ENCODE measurements around the gene TMED3.

Gene TMED3

DNA sequence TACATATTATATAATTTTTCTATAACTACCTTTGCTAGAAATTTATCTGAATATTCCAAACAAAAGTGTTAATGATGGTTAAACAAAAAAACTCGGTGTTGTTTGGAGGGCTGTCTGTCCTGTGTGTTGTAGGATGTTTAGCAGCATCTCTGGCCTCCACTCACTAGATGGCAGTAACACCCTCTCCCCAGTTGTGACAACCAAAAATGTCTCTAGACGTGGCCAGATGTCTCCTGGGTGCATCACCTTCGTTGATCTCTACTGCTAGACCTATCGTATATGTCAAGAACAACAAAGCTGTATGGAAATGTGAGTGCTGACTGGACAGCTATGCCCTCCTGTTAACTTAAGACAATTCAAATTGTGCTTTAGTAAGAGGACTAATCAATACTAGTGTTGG is 14.3 kb upstream of the TMED3 start:
- H3K27ac ChIP-seq (ENCODE audit: low read depth, low read length, severe bottlenecking) = no peak overlapping the region
- WGBS, 2 experiments (ENCODE audit: insufficient coverage in 2 of 2) = 40 to 60% methylated on average over 3 of the region's 4 CpGs
- no peaks in the 10 kb centered on the region for H3K9me3 ChIP-seq (ENCODE audit: control insufficient read depth, low read length)
- no peaks in the 10 kb centered on the region for H3K36me3 ChIP-seq (ENCODE audit: control insufficient read depth, insufficient read depth, low read length)
- H3K4me3 ChIP-seq (ENCODE audit: extremely low read depth, insufficient read depth, low read length, poor library complexity, severe bottlenecking) = no peak overlapping the region
- H3K4me1 ChIP-seq (ENCODE audit: control insufficient read depth, insufficient read depth, low read length, poor library complexity, severe bottlenecking) = no peaks in the 10 kb centered on the region

DNA sequence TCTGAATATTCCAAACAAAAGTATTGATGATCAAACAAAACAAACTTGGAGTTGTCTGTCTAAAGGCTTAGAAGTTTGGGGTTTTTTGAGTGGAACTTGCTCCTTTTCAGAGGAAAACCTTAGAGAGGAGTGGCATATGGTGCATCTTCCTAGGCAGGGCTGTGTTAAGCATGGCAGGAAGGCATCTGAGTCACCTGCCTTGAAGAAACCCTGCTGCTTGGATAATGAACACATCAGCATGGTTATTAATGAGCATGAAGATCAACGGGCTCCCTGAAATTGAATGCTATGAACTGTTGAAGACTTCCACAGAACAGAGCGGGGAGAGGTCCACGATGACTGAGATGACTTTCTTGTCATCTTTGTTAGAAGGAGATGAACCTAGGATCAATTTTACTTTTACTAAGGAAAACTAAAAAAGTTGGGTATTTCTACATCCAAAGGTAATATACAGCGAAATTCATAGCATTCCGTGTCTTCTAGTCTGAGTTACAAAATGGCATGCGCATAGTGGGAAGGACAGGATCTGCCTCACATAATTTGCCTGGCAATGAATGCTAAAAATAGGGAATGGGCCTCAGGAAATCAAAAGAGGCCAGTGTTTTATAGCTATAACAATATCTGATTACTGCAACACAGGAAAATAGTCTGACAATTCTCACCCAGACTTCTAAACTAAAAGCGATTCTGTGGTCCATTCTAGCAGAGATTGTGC is 11.6 kb upstream of the TMED3 start:
- Histone ChIP-seq H3K9me3 (ENCODE audit: control insufficient read depth, low read length) (no peaks in the 10 kb centered on the region), H3K36me3 (ENCODE audit: control insufficient read depth, insufficient read depth, low read length) (no peaks in the 10 kb centered on the region), H3K27ac (ENCODE audit: low read depth, low read length, severe bottlenecking) (no peak overlapping the region), H3K4me1 (ENCODE audit: control insufficient read depth, insufficient read depth, low read length, poor library complexity, severe bottlenecking) (no peaks in the 10 kb centered on the region), H3K4me3 (ENCODE audit: extremely low read depth, insufficient read depth, low read length, poor library complexity, severe bottlenecking) (no peak overlapping the region)
- 82 to 84% methylated on average over 3 to 5 of the region's 7 CpGs for WGBS, 2 experiments (ENCODE audit: insufficient coverage in 2 of 2)

DNA sequence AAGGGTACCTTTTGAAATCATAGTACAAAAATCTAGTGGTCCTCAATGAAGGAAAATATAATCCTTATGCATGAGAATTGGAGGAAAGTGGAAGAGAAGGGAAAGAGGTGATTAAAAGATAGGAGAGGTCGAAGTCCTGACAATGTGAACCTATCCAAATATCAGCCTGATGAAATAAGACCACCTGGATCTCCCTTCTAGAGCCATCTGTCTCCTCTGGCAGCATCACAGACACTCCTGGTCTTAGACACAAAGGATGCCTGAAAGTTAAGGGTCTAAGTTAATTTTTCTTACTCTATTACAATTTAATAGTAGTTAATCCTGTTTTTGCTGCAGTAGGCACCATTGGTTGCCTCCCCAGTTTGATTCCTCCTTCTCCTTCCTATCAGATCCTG is 11.1 kb upstream of the TMED3 start:
- Histone ChIP-seq H3K4me3 (ENCODE audit: extremely low read depth, insufficient read depth, low read length, poor library complexity, severe bottlenecking) (no peak overlapping the region), H3K9me3 (ENCODE audit: control insufficient read depth, low read length) (no peaks in the 10 kb centered on the region), H3K4me1 (ENCODE audit: control insufficient read depth, insufficient read depth, low read length, poor library complexity, severe bottlenecking) (no peaks in the 10 kb centered on the region), H3K27ac (ENCODE audit: low read depth, low read length, severe bottlenecking) (no peak overlapping the region), H3K36me3 (ENCODE audit: control insufficient read depth, insufficient read depth, low read length) (no peaks in the 10 kb centered on the region)
- no CpG with 5 or more reads among the region's 1 CpG for whole genome bisulfite sequencing, 2 experiments (ENCODE audit: insufficient coverage in 2 of 2)

DNA sequence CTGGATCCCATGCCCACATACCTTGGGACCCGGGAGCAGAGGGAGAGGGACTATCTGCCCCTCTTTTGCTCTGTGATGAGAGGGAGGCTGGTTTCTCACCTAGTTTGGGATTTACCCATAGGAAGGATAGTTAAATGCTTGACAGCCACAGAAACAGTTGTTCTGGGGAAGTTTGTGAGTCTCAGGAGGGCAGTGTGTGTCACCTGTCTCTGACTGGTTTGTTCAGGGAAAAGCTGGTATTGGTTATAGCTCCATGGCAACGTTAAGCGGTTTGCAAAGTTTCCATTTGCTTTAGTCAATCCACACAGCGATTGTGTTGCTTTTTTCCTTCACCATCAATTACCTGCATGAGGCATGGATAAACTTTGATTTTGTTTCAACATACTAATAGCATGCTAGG is 3.7 kb upstream of the TMED3 start:
- Histone ChIP-seq H3K4me3 (ENCODE audit: extremely low read depth, insufficient read depth, low read length, poor library complexity, severe bottlenecking) (no peak overlapping the region), H3K4me1 (ENCODE audit: control insufficient read depth, insufficient read depth, low read length, poor library complexity, severe bottlenecking) (no peaks in the 10 kb centered on the region), H3K27ac (ENCODE audit: low read depth, low read length, severe bottlenecking) (no peak overlapping the region), H3K9me3 (ENCODE audit: control insufficient read depth, low read length) (no peaks in the 10 kb centered on the region), H3K36me3 (ENCODE audit: control insufficient read depth, insufficient read depth, low read length) (peaks cover under 1% of the 10 kb centered on the region)
- 53 to 67% methylated on average over 1 to 2 of the region's 4 CpGs for WGBS, 2 experiments (ENCODE audit: insufficient coverage in 2 of 2)

DNA sequence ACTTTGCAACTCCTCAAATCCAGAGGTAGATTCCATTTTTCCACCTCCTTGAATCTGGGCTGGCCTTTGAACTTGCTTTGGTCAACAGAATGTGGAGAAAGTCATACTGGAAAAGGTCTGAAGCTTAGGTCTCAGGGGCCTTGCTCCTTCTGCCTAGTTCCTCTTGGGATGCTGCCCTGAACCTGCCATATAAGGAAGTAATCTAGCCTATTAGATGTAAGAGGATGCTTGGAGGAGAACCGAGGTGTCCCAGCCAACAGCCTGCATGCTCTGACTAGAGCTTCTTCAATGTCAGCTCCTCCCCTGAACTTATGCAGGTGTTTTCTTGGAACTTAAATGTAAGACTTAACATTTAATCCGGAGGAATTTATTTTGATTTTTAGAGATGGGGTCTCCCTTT is 2.0 kb upstream of the TMED3 start:
- no peak overlapping the region for H3K4me3 ChIP-seq (ENCODE audit: extremely low read depth, insufficient read depth, low read length, poor library complexity, severe bottlenecking)
- peaks cover 16% of the 10 kb centered on the region for H3K36me3 ChIP-seq (ENCODE audit: control insufficient read depth, insufficient read depth, low read length)
- no peaks in the 10 kb centered on the region for H3K4me1 ChIP-seq (ENCODE audit: control insufficient read depth, insufficient read depth, low read length, poor library complexity, severe bottlenecking)
- 100% methylated on average over 1 of the region's 2 CpGs; no CpG with 5 or more reads in 1 of the 2 experiments for WGBS, 2 experiments (ENCODE audit: insufficient coverage in 2 of 2)
- H3K27ac ChIP-seq (ENCODE audit: low read depth, low read length, severe bottlenecking) = no peak overlapping the region
- H3K9me3 ChIP-seq (ENCODE audit: control insufficient read depth, low read length) = no peaks in the 10 kb centered on the region

DNA sequence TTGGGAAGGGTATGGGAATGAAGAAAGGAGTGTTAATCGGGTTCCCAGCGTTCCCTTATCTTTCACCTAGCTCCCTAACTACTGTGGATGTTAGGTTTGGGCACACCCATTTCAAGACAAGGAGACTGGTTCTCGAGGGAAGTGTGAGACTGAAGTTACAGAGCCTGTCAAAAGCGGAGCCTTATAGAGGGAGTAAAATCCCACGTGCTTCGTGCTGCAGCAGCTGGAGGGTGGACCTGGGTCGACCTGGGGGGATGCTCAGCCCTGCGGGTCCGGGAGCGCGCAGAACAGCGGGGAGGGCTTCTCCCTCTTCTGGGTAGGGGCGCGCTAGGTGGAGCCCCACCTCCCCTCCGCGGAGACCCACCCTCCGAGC is 314 bp upstream of the TMED3 start:
- Histone ChIP-seq H3K4me1 (ENCODE audit: control insufficient read depth, insufficient read depth, low read length, poor library complexity, severe bottlenecking) (no peaks in the 10 kb centered on the region), H3K4me3 (ENCODE audit: extremely low read depth, insufficient read depth, low read length, poor library complexity, severe bottlenecking) (peak overlapping the region; percentile 98), H3K36me3 (ENCODE audit: control insufficient read depth, insufficient read depth, low read length) (peaks cover 33% of the 10 kb centered on the region), H3K9me3 (ENCODE audit: control insufficient read depth, low read length) (no peaks in the 10 kb centered on the region), H3K27ac (ENCODE audit: low read depth, low read length, severe bottlenecking) (no peak overlapping the region)
- WGBS, 2 experiments (ENCODE audit: insufficient coverage in 2 of 2) = 0% methylated on average over 1 to 9 of the region's 17 CpGs

DNA sequence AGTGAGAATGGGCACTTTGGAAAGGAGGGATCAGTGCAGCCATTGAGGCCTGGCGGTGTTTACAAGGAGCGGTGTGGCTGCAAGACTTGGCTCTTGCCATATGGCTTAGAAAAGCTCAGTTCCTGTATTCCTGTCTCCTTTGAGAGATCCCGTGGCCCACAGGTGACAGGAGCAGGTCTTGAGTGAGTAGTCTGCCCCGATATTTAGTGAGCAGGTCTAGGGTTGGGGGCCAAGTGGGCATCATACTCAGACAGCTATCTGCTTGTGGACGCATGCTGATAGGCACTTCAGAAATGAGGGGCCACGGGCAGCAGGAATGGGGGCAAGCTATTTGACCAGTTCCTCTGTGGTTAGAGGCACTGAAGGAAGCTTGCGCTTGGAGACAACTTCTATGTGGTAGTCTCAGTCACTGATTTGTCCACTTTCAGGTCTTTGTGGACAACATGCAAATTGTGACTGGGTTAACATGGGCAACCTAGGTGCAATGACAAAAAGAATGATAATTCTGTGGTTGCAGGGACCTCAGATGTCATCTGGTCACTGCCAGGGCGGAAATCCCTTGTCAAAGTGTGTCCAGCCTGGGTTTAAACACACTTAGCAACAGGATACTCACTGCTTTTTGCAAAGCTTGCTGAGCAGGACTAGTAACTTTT is 1.1 kb downstream of the TMED3 start:
- Histone ChIP-seq H3K9me3 (ENCODE audit: control insufficient read depth, low read length) (no peaks in the 10 kb centered on the region), H3K4me1 (ENCODE audit: control insufficient read depth, insufficient read depth, low read length, poor library complexity, severe bottlenecking) (no peaks in the 10 kb centered on the region), H3K4me3 (ENCODE audit: extremely low read depth, insufficient read depth, low read length, poor library complexity, severe bottlenecking) (peak overlapping the region; percentile 98), H3K27ac (ENCODE audit: low read depth, low read length, severe bottlenecking) (no peak overlapping the region), H3K36me3 (ENCODE audit: control insufficient read depth, insufficient read depth, low read length) (peaks cover 47% of the 10 kb centered on the region)
- WGBS, 2 experiments (ENCODE audit: insufficient coverage in 2 of 2) = 73 to 76% methylated on average over 8 of the region's 8 CpGs

DNA sequence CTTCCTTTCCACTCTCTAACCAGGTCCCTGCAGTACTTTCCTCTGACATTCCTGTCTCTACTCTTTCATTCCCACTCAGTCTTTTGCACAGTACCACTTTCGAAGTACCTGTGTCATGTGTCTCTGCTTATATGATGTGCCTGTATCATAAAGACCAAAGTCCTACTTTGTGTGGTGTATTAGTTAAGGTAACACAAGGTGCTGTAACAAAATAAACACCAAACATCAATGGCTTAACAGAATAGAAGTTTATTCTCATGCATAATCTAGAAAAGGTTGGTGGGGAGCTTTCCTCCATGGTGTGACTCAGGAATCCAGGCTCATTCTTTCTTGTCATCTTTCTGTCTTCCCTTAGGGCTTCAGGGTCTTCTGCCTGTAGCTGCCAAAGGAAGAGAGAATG is 3.3 kb downstream of the TMED3 start:
- Histone ChIP-seq H3K4me3 (ENCODE audit: extremely low read depth, insufficient read depth, low read length, poor library complexity, severe bottlenecking) (no peak overlapping the region), H3K27ac (ENCODE audit: low read depth, low read length, severe bottlenecking) (no peak overlapping the region), H3K36me3 (ENCODE audit: control insufficient read depth, insufficient read depth, low read length) (peaks cover 68% of the 10 kb centered on the region), H3K4me1 (ENCODE audit: control insufficient read depth, insufficient read depth, low read length, poor library complexity, severe bottlenecking) (no peaks in the 10 kb centered on the region), H3K9me3 (ENCODE audit: control insufficient read depth, low read length) (no peaks in the 10 kb centered on the region)
- WGBS, 2 experiments (ENCODE audit: insufficient coverage in 2 of 2) = no CpG with 5 or more reads among the region's 1 CpG

DNA sequence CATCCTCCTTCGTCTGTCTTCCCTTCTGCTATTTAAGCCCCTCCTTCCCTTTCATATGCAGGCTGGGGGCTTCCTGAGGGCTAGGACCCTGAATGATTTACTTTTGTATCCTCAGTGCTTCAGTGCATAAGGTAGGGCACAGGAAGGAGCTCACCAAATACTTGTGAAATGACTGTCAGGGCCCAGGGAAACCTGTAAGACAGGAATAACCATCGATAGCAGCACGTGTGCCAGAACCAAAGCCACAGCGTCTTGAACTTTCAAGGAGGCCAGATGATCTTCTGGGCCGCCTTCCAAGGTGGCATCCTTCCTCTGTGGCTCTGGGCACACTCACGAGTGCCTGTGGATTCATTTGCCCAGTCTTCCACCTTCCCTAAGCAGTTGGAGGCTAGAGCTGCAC is 3.9 kb downstream of the TMED3 start:
- Histone ChIP-seq H3K36me3 (ENCODE audit: control insufficient read depth, insufficient read depth, low read length) (peaks cover 75% of the 10 kb centered on the region), H3K9me3 (ENCODE audit: control insufficient read depth, low read length) (no peaks in the 10 kb centered on the region), H3K4me1 (ENCODE audit: control insufficient read depth, insufficient read depth, low read length, poor library complexity, severe bottlenecking) (no peaks in the 10 kb centered on the region), H3K4me3 (ENCODE audit: extremely low read depth, insufficient read depth, low read length, poor library complexity, severe bottlenecking) (no peak overlapping the region), H3K27ac (ENCODE audit: low read depth, low read length, severe bottlenecking) (no peak overlapping the region)
- 93% methylated on average over 4 to 5 of the region's 6 CpGs for WGBS, 2 experiments (ENCODE audit: insufficient coverage in 2 of 2)

DNA sequence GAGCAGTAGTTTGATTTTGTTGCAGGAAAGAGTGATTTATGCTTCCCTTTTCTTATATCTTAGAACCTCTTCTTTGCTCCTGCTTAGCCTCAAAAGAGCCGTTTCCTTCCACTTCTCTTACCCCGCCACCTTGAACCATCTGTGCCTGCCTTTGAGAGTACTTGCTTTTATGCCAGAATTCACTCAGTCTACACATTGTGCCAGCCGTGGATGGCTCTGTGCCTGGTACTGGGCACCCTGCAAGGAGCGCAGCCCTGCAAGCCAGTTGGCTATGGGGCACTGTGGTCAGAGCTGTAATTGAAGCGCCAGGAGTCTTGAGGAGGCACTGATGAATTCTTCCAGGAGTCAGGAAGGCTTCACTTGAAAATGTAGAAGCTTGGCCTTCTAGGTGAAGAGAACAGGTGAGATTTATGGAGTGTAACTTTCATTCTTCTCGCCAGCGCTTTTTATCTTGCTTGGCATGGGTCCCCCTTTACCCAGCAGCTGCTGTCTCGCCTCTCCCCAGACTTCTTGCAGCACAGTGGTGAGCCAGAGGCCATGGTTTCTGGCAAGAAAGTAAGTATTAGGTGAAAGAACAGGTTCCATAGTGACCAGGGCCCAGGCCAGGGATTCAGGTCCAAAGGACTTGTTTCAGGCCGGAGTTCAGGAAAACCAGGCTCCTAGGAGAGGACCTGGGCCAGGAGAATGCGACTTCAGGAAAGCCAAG is 4.9 kb downstream of the TMED3 start:
- Histone ChIP-seq H3K36me3 (ENCODE audit: control insufficient read depth, insufficient read depth, low read length) (peaks cover 82% of the 10 kb centered on the region), H3K4me1 (ENCODE audit: control insufficient read depth, insufficient read depth, low read length, poor library complexity, severe bottlenecking) (no peaks in the 10 kb centered on the region), H3K27ac (ENCODE audit: low read depth, low read length, severe bottlenecking) (no peak overlapping the region), H3K4me3 (ENCODE audit: extremely low read depth, insufficient read depth, low read length, poor library complexity, severe bottlenecking) (no peak overlapping the region), H3K9me3 (ENCODE audit: control insufficient read depth, low read length) (no peaks in the 10 kb centered on the region)
- 94 to 96% methylated on average over 6 to 8 of the region's 10 CpGs for WGBS, 2 experiments (ENCODE audit: insufficient coverage in 2 of 2)

DNA sequence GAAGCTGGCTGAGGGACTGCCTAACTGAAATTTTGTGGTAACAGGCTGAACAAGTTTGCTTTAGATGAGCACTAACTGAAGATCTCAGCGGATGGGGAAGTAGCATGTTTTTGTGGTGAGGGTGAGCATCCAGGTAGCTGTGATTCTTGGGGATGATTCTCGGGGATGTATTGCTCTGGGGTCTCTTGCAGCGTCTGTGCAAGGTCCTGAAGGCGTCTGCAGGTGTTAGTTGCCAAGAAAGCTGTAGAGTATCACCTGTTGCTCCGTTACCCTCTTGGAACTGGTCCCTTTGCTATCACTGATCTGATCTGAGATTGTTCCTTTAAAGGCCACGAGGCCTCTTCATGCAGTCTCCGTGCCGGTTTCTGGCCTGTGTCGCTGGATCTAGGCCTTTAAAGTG is 6.0 kb downstream of the TMED3 start:
- H3K9me3 ChIP-seq (ENCODE audit: control insufficient read depth, low read length) = no peaks in the 10 kb centered on the region
- no peak overlapping the region for H3K4me3 ChIP-seq (ENCODE audit: extremely low read depth, insufficient read depth, low read length, poor library complexity, severe bottlenecking)
- 92 to 94% methylated on average over 9 of the region's 9 CpGs for WGBS, 2 experiments (ENCODE audit: insufficient coverage in 2 of 2)
- no peaks in the 10 kb centered on the region for H3K4me1 ChIP-seq (ENCODE audit: control insufficient read depth, insufficient read depth, low read length, poor library complexity, severe bottlenecking)
- H3K27ac ChIP-seq (ENCODE audit: low read depth, low read length, severe bottlenecking) = no peak overlapping the region
- H3K36me3 ChIP-seq (ENCODE audit: control insufficient read depth, insufficient read depth, low read length) = peaks cover 93% of the 10 kb centered on the region

Data from mesodermal cell (in vitro differentiated cells).